NCI-H1092 treated with DMSO at 0.1 percent for 48 hours (cell line): ENCODE data around the gene ATP1A1.

Experiments used
- DNase-seq: peaks from one replicate; lab custom pipeline; 2025; lab: John Stamatoyannopoulos, UW

The ATP1A1 gene

GRCh38 chr1:116372191-116372590 lies 853 bp upstream of the ATP1A1 start:
- DNase-seq: no peak

- DNase-seq: peak; percentile 44
Observed at GRCh38 chr1:116373431-116374352, 648 bp downstream of the ATP1A1 start.

- DNase-seq: no peak
Observed at GRCh38 chr1:116374353-116375147, 1.5 kb downstream of the ATP1A1 start.

GRCh38 chr1:116375148-116375886 lies 2.3 kb downstream of the ATP1A1 start:
- DNase-seq: no peak

GRCh38 chr1:116375887-116376728 lies 3.1 kb downstream of the ATP1A1 start:
- DNase-seq: no peak

- no peak for DNase-seq
Observed at GRCh38 chr1:116376729-116377086, 3.7 kb downstream of the ATP1A1 start.

GRCh38 chr1:116377541-116378529 lies 4.8 kb downstream of the ATP1A1 start:
- no peak for DNase-seq

- no peak for DNase-seq
Observed at GRCh38 chr1:116379057-116379630, 6.1 kb downstream of the ATP1A1 start.

- DNase-seq: no peak
Observed at GRCh38 chr1:116379674-116380498, 6.8 kb downstream of the ATP1A1 start.

GRCh38 chr1:116380499-116381242 lies 7.6 kb downstream of the ATP1A1 start:
- DNase-seq: no peak

GRCh38 chr1:116382321-116382720 lies 9.3 kb downstream of the ATP1A1 start:
- no peak for DNase-seq

GRCh38 chr1:116382857-116383483 lies 9.9 kb downstream of the ATP1A1 start:
- no peak for DNase-seq

- no peak for DNase-seq
Observed at GRCh38 chr1:116386042-116386441, 13.0 kb downstream of the ATP1A1 start.

- DNase-seq: no peak
Observed at GRCh38 chr1:116387551-116387950, 14.5 kb downstream of the ATP1A1 start.

GRCh38 chr1:116388122-116388521 lies 15.1 kb downstream of the ATP1A1 start:
- no peak for DNase-seq

GRCh38 chr1:116389013-116389412 lies 16.0 kb downstream of the ATP1A1 start:
- DNase-seq: no peak

GRCh38 chr1:116389686-116390085 lies 16.6 kb downstream of the ATP1A1 start:
- no peak for DNase-seq

GRCh38 chr1:116390195-116390594 lies 17.2 kb downstream of the ATP1A1 start:
- no peak for DNase-seq
